SK-N-MC (cell line): Measurements from ENCODE around the gene SPRR1A.

Source experiments
- DNase-seq: peaks from one replicate; pipeline ENCODE4 v3.0.0-alpha.2; 2011; ENCODE audit warnings: low read depth, low spot score
- H3K27ac ChIP-seq: fragments of 200-600 bp; sonication (generic); 2 replicates; pipeline ENCODE4 v1.5.1; 2016; ENCODE audit warnings: mixed run types
- H3K36me3 ChIP-seq: fragments of 200-600 bp; sonication (generic); 2 replicates; pipeline ENCODE4 v1.6.1; 2017; ENCODE audit warnings: antibody characterized with exemption, low read length, mixed read lengths; ENCODE audit not compliant: insufficient read depth
- H3K4me3 ChIP-seq: fragments of 200-600 bp; sonication (generic); 2 replicates; pipeline ENCODE4 v1.5.1; 2016
- H3K9ac ChIP-seq: fragments of 200-600 bp; sonication (generic); 2 replicates; pipeline ENCODE4 v1.8.0; 2017; ENCODE audit warnings: mixed run types, mixed read lengths; ENCODE audit not compliant: insufficient read length
- H3K9me3 ChIP-seq: fragments of 200-600 bp; sonication (generic); 2 replicates; pipeline ENCODE4 v1.6.1; 2017; ENCODE audit warnings: low read depth, mild to moderate bottlenecking, antibody characterized with exemption, low read length, moderate library complexity, mixed read lengths
- EZH2 ChIP-seq: fragments of 200-600 bp; sonication (generic); IDR thresholded peaks from one replicate; pipeline ENCODE4 v1.6.1; 2017; ENCODE audit warnings: antibody characterized with exemption
- FOXP2 ChIP-seq: optimal IDR thresholded peaks from 2 replicates; pipeline ENCODE3; 2011; ENCODE audit warnings: mild to moderate bottlenecking, moderate library complexity; ENCODE audit not compliant: insufficient read depth; ENCODE audit errors: extremely low read length, control extremely low read depth
- POLR2AphosphoS5 ChIP-seq: IDR thresholded peaks from 2 replicates; pipeline ENCODE4 v1.6.1; 2012; ENCODE audit warnings: mild to moderate bottlenecking, low read depth, low read length, borderline replicate concordance

SPRR1A gene

GRCh38 chr1:152954436-152954835 lies 29.4 kb upstream of the SPRR1A start:
- Histone ChIP-seq H3K9ac (no peak overlapping the region), H3K9me3 (no peaks in the 10 kb centered on the region), H3K4me3 (no peak overlapping the region), H3K27ac (no peak overlapping the region), H3K36me3 (no peaks in the 10 kb centered on the region)
- no peak for DNase-seq
- TF ChIP-seq EZH2 (no peak), FOXP2 (no peak), POLR2AphosphoS5 (no peak)

- Histone ChIP-seq H3K9me3 (no peaks in the 10 kb centered on the region), H3K9ac (no peak overlapping the region), H3K4me3 (no peak overlapping the region), H3K27ac (no peak overlapping the region), H3K36me3 (no peaks in the 10 kb centered on the region)
- no peak for DNase-seq
- TF ChIP-seq FOXP2 = no peak
- TF ChIP-seq POLR2AphosphoS5 = no peak
- TF ChIP-seq EZH2 = no peak
These were observed 26.3 kb upstream of the SPRR1A start for GRCh38 chr1:152957561-152957960.

- Histone ChIP-seq H3K9ac (no peak overlapping the region), H3K27ac (no peak overlapping the region), H3K9me3 (no peaks in the 10 kb centered on the region), H3K36me3 (no peaks in the 10 kb centered on the region), H3K4me3 (no peak overlapping the region)
- no peak for DNase-seq
- TF ChIP-seq EZH2 (no peak), FOXP2 (no peak), POLR2AphosphoS5 (no peak)
These were observed 24.6 kb upstream of the SPRR1A start for GRCh38 chr1:152959273-152959672.

GRCh38 chr1:152959801-152960451 lies 24.0 kb upstream of the SPRR1A start:
- Histone ChIP-seq H3K9me3 (no peaks in the 10 kb centered on the region), H3K36me3 (no peaks in the 10 kb centered on the region), H3K4me3 (no peak overlapping the region), H3K9ac (no peak overlapping the region), H3K27ac (no peak overlapping the region)
- no peak for TF ChIP-seq EZH2
- no peak for DNase-seq

GRCh38 chr1:152960452-152961044 lies 23.3 kb upstream of the SPRR1A start:
- no peak overlapping the region for H3K27ac ChIP-seq
- H3K4me3 ChIP-seq = no peak overlapping the region
- no peak for TF ChIP-seq FOXP2
- no peak for TF ChIP-seq POLR2AphosphoS5
- no peak for TF ChIP-seq EZH2
- no peak for DNase-seq
- no peak overlapping the region for H3K9ac ChIP-seq
- no peaks in the 10 kb centered on the region for H3K36me3 ChIP-seq
- no peaks in the 10 kb centered on the region for H3K9me3 ChIP-seq

- no peak for DNase-seq
- Histone ChIP-seq H3K36me3 (no peaks in the 10 kb centered on the region), H3K27ac (no peak overlapping the region), H3K4me3 (no peak overlapping the region), H3K9ac (no peak overlapping the region), H3K9me3 (no peaks in the 10 kb centered on the region)
- TF ChIP-seq POLR2AphosphoS5 (no peak), EZH2 (no peak), FOXP2 (no peak)
These were observed 22.5 kb upstream of the SPRR1A start for GRCh38 chr1:152961226-152961891.

- Histone ChIP-seq H3K27ac (no peak overlapping the region), H3K36me3 (no peaks in the 10 kb centered on the region), H3K9me3 (no peaks in the 10 kb centered on the region), H3K4me3 (no peak overlapping the region), H3K9ac (no peak overlapping the region)
- no peak for DNase-seq
- TF ChIP-seq EZH2 (no peak), POLR2AphosphoS5 (no peak), FOXP2 (no peak)
These were observed 20.9 kb upstream of the SPRR1A start for GRCh38 chr1:152962876-152963415.

- Histone ChIP-seq H3K4me3 (no peak overlapping the region), H3K9ac (no peak overlapping the region), H3K27ac (no peak overlapping the region), H3K36me3 (no peaks in the 10 kb centered on the region), H3K9me3 (no peaks in the 10 kb centered on the region)
- no peak for DNase-seq
- TF ChIP-seq FOXP2 = no peak
These were observed 19.3 kb upstream of the SPRR1A start for GRCh38 chr1:152964536-152964935.

- Histone ChIP-seq H3K9ac (no peak overlapping the region), H3K27ac (no peak overlapping the region), H3K36me3 (no peaks in the 10 kb centered on the region), H3K9me3 (no peaks in the 10 kb centered on the region), H3K4me3 (no peak overlapping the region)
- TF ChIP-seq FOXP2 (no peak), POLR2AphosphoS5 (no peak), EZH2 (no peak)
- DNase-seq = no peak
These were observed 18.0 kb upstream of the SPRR1A start for GRCh38 chr1:152965853-152966252.
